Peyer's patch (tissue), 4 donors: ENCODE results near the gene SPEM1. TPM values are rescaled to one million over a fixed set of nuclear protein-coding genes. Genes with fewer than 3 reads are reported as not detected.

Experiments
- total RNA-seq, 4 donors: library from RNA; depleted of rRNA; stranded (reverse); fragments of >200 nt; gene quantifications; one replicate each; pipeline ENCODE4 v1.1.0, GENCODE V29; 2016

SPEM1 gene
- total RNA-seq, 4 donors from 2014 or later: not detected

Other genes with a start within 250 kb of the SPEM1 start
- 1 to 10 TPM in 1 of 4 donors, under 1 TPM in 2, not detected in 1; 0.88 to 2.5 (median 0.94) TPM for gene ASGR1, start 241.0 kb upstream of the SPEM1 start, total RNA-seq
- gene DLG4, start 200.5 kb upstream of the SPEM1 start, total RNA-seq: 10 to 100 TPM in 2 of 4 donors, 1 to 10 TPM in 2; 2.6 to 15.7 (median 9.4) TPM
- gene ACADVL, start 200.4 kb upstream of the SPEM1 start, total RNA-seq: 1,000 to 10,000 TPM; 1,292 to 4,167 (median 1,553) TPM
- gene DVL2, start 185.8 kb upstream of the SPEM1 start, total RNA-seq: 10 to 100 TPM; 42.1 to 61.9 (median 50.1) TPM
- gene PHF23, start 180.9 kb upstream of the SPEM1 start, total RNA-seq: 10 to 100 TPM; 22.2 to 38.8 (median 35.1) TPM
- 100 to 1,000 TPM; 288 to 521 (median 367) TPM for gene GABARAP, start 177.9 kb upstream of the SPEM1 start, total RNA-seq
- gene CTDNEP1, start 168.6 kb upstream of the SPEM1 start, total RNA-seq: 10 to 100 TPM; 55.3 to 86.9 (median 76.4) TPM
- gene ELP5, start 168.1 kb upstream of the SPEM1 start, total RNA-seq: 10 to 100 TPM; 15.1 to 75.1 (median 29.0) TPM
- gene CLDN7, start 157.8 kb upstream of the SPEM1 start, total RNA-seq: 1,000 to 10,000 TPM in 1 of 4 donors, 100 to 1,000 TPM in 2, 10 to 100 TPM in 1; 80.0 to 1,052 (median 864) TPM
- 1 to 10 TPM in 3 of 4 donors, not detected in 1; 1.1 to 7.6 (median 4.8) TPM for gene SLC2A4, start 138.6 kb upstream of the SPEM1 start, total RNA-seq
- 10 to 100 TPM; 20.7 to 70.0 (median 24.6) TPM for gene YBX2, start 125.7 kb upstream of the SPEM1 start, total RNA-seq
- gene EIF5A, start 112.7 kb upstream of the SPEM1 start, total RNA-seq: 100 to 1,000 TPM in 3 of 4 donors, 10 to 100 TPM in 1; 94.4 to 128 (median 120) TPM
- gene GPS2, start 105.0 kb upstream of the SPEM1 start, total RNA-seq: 100 to 1,000 TPM in 1 of 4 donors, 10 to 100 TPM in 3; 93.2 to 148 (median 94.2) TPM
- 10 to 100 TPM; 23.3 to 69.0 (median 53.9) TPM for gene NEURL4, start 91.0 kb upstream of the SPEM1 start, total RNA-seq
- gene ACAP1, start 83.8 kb upstream of the SPEM1 start, total RNA-seq: 100 to 1,000 TPM in 1 of 4 donors, 10 to 100 TPM in 3; 15.6 to 696 (median 24.0) TPM
- gene KCTD11, start 68.2 kb upstream of the SPEM1 start, total RNA-seq: 1 to 10 TPM; 2.5 to 8.9 (median 7.1) TPM
- not detected for gene TMEM95, start 65.2 kb upstream of the SPEM1 start, total RNA-seq
- gene TNK1, start 39.2 kb upstream of the SPEM1 start, total RNA-seq: 10 to 100 TPM; 19.8 to 54.4 (median 44.4) TPM
- 10 to 100 TPM; 10.7 to 38.8 (median 21.9) TPM for gene PLSCR3, start 25.8 kb upstream of the SPEM1 start, total RNA-seq
- gene TMEM256, start 16.2 kb upstream of the SPEM1 start, total RNA-seq: 100 to 1,000 TPM in 2 of 4 donors, 10 to 100 TPM in 2; 37.1 to 334 (median 126) TPM
- 1 to 10 TPM in 3 of 4 donors, under 1 TPM in 1; 0.88 to 9.9 (median 5.8) TPM for gene NLGN2, start 12.5 kb upstream of the SPEM1 start, total RNA-seq
- not detected for gene SPEM2, start 5.3 kb downstream of the SPEM1 start, total RNA-seq
- gene SPEM3, start 8.5 kb downstream of the SPEM1 start, total RNA-seq: not detected
- gene TMEM102, start 15.1 kb downstream of the SPEM1 start, total RNA-seq: 10 to 100 TPM in 3 of 4 donors, 1 to 10 TPM in 1; 4.1 to 21.7 (median 17.0) TPM
- 1 to 10 TPM in 1 of 4 donors, not detected in 3; 1.0 TPM for gene FGF11, start 19.2 kb downstream of the SPEM1 start, total RNA-seq
- gene CHRNB1, start 24.7 kb downstream of the SPEM1 start, total RNA-seq: 1 to 10 TPM; 4.0 to 9.1 (median 5.8) TPM
- 10 to 100 TPM; 15.1 to 27.3 (median 24.5) TPM for gene ZBTB4, start 59.3 kb downstream of the SPEM1 start, total RNA-seq
- gene SLC35G6, start 61.1 kb downstream of the SPEM1 start, total RNA-seq: not detected
- gene POLR2A, start 64.0 kb downstream of the SPEM1 start, total RNA-seq: 100 to 1,000 TPM in 3 of 4 donors, 10 to 100 TPM in 1; 94.6 to 204 (median 157) TPM
- gene TNFSF12, start 128.7 kb downstream of the SPEM1 start, total RNA-seq: 10 to 100 TPM in 3 of 4 donors, 1 to 10 TPM in 1; 7.6 to 58.6 (median 15.2) TPM
- 10 to 100 TPM in 3 of 4 donors, 1 to 10 TPM in 1; 5.0 to 54.4 (median 38.7) TPM for gene TNFSF13, start 138.4 kb downstream of the SPEM1 start, total RNA-seq
- gene SENP3, start 141.6 kb downstream of the SPEM1 start, total RNA-seq: 10 to 100 TPM; 31.4 to 47.7 (median 43.7) TPM
- gene CD68, start 159.3 kb downstream of the SPEM1 start, total RNA-seq: 100 to 1,000 TPM in 3 of 4 donors, 10 to 100 TPM in 1; 42.1 to 149 (median 124) TPM
- gene MPDU1, start 163.5 kb downstream of the SPEM1 start, total RNA-seq: 100 to 1,000 TPM in 3 of 4 donors, 10 to 100 TPM in 1; 37.1 to 236 (median 125) TPM
- 1 to 10 TPM in 3 of 4 donors, not detected in 1; 1.9 to 2.7 (median 2.4) TPM for gene SOX15, start 169.8 kb downstream of the SPEM1 start, total RNA-seq
- 10 to 100 TPM; 28.8 to 38.1 (median 30.4) TPM for gene FXR2, start 194.6 kb downstream of the SPEM1 start, total RNA-seq
- gene SAT2, start 207.5 kb downstream of the SPEM1 start, total RNA-seq: 100 to 1,000 TPM; 144 to 303 (median 229) TPM
- gene SHBG, start 209.8 kb downstream of the SPEM1 start, total RNA-seq: 10 to 100 TPM in 2 of 4 donors, 1 to 10 TPM in 2; 2.1 to 38.0 (median 16.3) TPM
- gene ATP1B2, start 230.6 kb downstream of the SPEM1 start, total RNA-seq: under 1 TPM in 1 of 4 donors, not detected in 3; 0.47 TPM